NCI-H524 treated with DMSO at 0.1 percent for 48 hours (cell line): ENCODE results near the gene PDZD7.

Experiments used
- DNase-seq: peaks from one replicate; lab custom pipeline; 2025; lab: John Stamatoyannopoulos, UW

The PDZD7 gene

DNA sequence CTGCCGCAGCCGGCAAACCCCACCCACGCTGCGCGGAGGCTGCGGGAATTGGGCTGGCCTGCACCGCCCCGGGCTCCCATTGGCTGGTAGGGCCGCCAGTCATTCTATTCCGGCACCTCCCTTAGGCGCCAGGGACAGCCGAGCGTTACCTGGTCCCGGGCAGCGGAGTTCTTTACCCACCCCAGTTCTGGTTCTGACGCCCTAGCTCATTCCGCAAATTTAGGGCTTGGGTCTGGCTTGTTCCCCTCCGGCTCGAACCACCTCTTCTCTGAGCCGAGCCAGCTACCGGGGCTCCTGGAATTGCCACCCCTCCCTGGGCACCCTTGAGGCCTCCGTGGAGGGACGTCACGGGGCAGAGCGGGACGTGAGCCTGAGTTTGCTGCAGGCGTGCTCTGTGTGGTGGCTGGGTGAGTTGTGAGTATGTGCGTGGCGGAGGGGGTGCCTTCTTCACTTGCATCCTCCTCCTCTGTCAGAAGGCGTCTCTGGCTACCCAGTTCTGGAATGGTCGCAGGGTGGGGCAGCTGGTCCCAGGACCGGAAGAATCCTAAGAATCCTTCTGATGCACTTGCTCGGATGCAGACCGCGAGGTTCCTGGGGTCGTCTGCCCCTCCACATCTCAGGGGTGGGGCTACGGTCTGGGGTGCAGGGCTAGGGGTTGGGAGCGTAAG, at the start of gene PDZD7, which contains the start of gene SFXN3:
Gene PDZD7 (minus strand): TSS at position 2 of the 668 bp plus-strand sequence. CDS start 910 bp downstream, outside the sequence.
Gene SFXN3 (plus strand): TSS at position 107 of the 668 bp plus-strand sequence. CDS start 3,461 bp downstream, outside the sequence.
- peak; percentile 10 for DNase-seq

DNA sequence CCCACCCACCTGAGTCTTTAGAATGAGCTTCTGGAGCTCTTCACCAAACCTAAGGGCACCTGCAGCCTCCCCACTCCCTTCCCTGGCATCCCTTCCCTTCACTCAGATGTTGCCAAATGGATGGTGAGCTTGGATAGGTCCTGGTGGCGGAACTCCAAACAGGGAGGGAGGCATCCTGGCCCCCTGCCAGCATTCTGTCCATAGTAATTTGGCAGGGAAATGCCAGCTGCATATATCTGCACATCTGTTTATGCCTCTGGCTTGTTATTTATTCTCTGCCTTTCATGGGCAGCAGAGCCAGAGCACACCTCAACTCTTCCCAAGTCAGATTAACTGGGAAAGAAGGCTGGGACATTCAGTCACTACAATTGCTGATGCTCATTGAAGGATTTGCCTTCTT, 48.9 kb upstream of the PDZD7 start:
- no peak for DNase-seq

DNA sequence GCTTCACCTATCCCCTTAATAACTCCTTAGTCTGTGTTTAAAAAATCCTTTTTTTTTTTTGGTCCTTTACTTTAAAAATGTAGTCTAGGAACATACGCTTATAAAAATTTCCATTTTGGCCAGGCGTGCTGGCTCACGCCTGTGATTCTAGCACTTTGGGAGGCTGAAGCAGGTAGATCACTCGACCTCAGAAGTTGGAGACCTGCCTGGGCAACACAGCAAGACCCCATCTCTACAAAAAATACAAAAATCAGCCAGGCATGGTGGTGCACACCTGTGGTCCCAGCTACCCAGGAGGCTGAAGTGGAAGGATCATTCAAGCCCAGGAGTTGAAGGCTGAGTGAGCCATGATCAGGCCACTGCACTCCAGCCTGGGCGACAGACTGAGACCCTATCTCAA, 45.7 kb upstream of the PDZD7 start:
- DNase-seq = no peak

DNA sequence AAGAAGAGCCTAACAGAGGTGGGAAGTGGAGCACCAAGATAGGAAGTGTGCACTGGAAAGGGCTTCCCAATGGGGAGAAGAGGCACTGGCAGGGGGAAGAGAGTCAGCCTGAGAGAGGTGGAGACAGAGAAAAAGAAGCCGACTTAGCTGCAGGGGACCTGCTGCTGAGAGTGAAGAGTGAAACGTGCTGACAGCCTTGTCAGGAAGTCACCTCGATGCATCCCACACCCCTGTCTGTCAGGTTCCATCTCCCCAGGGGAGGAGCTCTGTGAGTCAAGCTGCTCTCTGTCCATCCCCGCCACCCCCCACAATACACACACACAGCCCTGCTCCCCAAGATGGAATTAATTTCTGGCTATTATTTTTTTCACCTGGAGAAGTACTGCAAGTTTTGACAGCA, 44.8 kb upstream of the PDZD7 start:
- no peak for DNase-seq

DNA sequence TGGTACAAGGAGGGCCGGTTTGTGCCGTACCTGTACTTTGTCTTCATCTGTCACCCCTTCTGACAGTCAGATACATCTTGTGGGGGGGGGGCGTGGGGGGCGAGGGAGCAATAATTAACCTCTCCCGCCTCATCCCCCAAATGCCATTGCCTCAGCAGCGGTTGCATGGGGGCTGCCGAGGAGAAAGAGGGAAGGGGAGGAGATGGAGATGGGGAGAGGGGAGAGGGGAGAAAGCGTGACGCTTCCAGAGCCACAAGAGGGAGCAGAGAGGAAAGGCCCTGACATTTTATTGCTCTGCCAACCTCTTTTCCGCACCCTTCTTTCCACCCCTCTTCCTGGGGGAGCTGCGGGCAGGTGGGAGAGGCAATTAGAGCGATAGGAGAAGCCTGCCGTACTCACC, 42.7 kb upstream of the PDZD7 start:
- no peak for DNase-seq

DNA sequence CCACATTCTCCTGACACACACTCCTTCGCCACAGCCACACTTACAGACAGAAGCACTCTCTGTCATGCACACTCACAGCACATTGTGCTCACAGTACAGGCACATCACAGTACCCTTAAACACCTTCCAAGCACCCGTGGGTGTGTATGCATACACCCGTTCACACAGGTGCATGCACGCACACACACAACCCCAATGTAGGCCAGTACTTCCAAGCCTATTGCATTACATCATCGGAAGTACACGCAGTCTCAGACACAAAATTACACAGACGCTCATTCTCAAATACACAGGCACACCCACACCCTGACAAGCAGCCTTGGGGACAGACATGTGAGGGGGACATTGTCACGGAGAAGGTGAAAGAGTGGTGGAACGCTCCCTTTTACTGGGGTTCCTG, 42.0 kb upstream of the PDZD7 start:
- DNase-seq = no peak

DNA sequence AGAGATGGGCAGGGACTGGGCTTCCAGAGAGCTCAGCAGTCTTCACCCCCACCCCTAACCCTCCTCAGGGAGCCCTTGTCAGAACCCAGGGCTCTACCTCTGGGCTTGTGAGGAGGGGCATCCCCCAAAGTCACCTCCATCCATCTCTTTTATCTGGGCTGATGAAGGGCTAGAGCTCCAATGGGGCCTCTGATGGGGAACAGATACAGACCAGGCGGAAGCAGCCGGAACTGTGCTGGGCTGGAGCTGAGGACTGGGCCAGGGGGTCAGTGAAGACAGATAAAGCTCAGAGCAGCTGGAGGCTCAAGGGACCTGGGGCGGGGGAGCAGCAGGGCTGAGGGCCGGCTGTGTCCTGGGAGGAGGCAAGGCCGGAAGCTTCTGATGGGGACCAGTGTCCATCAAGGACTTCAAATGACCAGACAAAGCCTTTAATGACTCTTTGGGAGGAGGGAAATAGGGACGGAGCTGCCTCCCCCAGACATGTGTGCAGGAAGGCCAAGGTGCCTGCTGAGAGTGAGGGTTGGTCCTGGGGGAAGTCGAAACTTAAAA, 41.0 kb upstream of the PDZD7 start:
- no peak for DNase-seq

DNA sequence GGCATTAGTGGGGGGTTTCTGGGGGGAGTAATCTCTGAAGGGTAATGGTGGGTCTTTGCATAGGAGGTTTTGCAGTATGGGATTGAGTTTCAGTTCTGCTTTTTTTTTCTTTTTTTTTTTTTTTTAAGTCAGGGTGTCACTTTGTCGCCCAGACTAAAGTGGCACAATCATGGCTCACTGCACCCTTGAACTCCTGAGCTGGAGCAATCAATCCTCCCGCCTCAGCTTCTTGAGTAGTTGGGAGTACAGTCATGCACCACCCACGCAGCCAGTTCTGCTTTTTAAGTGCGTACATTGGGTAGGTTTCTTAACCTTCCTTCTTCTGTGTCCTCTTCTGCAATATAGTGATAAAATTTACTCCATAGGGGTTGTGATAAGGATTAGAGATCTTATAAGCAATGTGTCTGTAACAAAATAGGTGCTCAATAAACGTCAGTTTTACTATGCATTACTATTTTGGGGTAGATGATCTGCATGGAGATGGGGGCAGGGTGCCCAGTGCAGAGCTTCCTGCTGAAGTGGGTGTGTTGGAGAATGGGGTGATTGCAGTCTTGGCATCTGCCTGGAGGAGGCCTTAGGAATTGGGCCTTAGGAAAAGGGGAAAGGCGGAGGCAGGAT, 40.4 kb upstream of the PDZD7 start:
- no peak for DNase-seq

DNA sequence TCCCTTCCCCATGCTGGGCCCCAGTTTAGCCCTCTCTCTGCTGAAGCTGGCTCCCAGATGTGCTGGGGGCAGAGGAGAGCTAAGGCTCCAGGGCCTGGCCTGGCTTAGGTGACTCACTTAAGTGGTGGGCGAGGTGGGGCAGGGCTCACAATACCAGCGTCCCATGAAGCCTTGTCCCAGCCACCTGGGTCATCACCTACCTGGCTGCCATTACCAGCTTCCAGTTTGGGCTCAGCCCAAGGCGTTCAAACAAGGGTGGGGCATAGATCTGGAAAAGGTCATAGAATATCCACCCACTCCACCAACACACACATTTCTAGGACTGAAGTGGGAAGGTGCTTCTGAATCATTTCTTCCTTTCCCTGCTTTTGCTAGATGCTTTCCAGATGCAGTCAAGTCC, 39.2 kb upstream of the PDZD7 start:
- DNase-seq = no peak

DNA sequence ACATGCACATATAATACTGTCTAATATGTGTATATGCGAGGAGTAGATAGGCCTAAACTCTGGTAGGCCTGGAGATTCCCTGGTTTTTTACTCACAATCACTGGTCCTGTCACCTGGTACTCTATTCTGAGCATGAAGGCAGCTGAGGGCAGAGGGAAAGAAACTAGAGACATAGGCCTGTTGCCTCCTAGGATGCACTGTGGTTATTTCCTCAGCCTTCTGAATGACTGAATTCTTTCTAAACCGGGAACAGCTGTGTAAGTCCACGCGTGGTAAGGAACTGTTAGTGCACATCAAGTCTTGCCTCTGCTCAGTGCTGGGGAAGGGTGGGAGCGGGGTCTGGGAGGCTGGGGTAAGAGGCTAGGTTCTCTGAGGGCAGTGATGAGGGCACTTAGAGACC, 38.5 kb upstream of the PDZD7 start:
- DNase-seq = no peak

DNA sequence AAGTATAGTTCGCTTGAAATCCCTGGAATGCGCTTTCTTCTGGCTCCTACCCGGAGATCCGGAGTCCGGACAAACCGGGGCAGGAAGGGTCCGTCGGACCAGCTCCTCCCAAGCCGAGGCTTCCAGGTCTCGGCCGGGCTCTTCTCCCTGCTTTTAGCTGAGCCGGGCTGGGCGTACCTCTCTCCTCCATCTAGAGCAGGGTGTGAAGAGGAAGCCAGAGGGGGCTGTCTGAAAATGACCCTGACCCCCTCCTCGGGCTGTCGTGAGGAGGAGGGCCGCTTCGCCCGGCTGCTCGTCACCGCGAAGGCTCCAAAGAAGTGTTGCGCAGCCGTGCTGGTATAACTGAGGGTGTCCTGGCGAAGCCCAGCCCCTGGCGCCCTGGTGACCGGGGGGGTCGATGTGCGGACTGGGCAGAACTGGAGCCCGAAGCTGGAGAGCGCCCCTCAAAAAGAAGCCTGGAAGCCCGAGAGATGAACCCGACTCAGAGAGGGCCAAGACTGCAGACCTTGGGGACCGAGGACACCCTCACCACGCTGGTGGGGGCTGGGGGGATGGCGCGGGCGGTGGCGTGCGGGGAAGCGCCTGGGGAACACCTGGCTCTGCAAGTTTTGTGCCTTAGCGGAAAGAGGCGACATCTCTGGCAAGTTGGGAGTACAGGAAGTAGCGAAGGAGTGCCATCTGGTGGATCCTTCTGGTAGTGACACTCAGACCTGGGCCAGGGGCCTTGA, 36.6 kb upstream of the PDZD7 start:
- DNase-seq = no peak

DNA sequence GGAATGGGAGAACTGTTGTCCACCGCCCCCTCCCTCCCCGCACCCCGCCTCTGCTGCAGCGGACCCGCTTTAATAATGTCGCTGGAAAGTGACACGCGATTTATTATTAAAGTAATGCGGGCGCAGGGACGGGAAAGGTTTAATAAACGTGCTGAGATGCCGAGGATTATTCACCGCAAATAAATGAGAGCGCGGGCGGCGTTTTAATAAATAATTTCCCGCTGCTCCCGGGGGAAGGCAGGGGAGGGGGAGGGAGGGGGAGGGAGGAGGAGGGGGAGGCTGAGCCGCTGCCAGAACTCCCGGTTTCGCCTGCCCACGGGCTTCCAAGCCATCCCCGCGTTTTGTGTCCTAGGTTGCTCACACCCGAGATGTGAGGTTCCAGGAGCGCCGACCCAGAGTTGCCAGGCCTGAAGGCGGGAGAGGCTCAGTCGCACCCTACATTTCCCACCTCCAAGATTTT, 36.0 kb upstream of the PDZD7 start:
- DNase-seq = no peak

DNA sequence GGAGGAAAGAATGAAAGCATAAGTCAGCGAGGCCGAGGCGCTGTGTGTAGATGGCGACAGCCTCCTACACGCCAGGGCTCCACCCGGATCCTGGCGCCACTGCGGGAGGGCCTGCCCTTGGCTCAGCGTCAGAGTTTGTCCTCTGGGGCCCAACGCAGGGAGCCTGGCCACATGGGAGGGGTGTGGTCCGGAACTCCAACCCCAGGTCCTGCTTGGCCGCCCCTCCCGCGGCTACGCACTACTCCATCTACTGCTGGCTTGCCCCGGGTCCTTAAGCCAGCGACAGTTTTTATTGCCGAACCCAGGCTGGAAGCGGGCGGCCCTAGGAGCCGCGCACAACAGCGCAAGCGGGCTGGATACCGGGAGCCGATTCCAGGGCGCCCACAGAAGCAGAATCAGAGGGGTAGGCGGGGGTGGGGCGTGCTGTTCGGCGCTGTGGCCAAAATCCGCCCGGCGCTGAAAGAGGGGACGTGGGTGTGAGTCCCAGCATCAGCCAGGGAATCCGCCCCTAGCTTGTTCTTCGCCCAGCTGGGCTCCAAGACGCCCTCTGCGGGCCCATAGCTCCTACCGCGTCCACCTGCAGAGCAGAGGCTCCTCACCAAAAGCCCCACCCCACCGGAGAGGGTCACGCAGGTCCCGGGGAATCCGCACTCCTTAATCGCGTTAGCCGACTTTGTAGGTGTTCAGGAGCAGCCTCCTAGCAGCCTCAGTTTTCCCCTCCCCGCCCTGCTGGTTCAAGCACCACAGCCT, 35.4 kb upstream of the PDZD7 start:
- DNase-seq = no peak

DNA sequence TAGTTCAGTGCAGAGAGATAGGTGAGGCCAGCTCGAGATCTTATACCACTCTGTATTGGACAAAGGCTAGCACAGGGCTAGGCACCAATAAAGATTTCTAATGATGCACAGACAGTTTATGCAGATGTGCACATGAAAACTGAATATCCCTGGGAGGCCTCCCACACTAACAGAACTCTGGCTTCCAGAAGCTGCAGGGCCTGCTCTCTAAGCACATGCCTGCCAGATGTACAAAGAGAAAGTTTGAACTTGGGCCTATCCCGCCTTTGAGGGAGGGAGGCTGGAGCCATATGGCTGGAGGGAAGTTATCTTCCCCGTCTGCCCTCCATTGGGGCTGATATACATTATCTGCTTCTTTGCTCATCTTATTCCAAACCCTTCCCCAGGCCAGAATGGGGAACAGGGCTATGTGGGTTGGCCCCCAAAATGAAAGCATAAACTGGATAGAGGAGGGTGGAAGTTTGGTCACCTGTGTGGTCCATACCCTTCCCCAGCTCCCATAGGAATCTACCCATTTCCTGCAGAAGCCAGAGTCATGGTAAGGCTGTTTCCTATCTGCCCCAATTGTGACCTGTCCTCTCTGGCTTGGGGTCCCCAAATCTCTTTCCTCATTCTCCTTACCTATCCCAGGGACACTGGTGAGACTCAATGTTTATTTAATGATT, 34.7 kb upstream of the PDZD7 start:
- DNase-seq = no peak

DNA sequence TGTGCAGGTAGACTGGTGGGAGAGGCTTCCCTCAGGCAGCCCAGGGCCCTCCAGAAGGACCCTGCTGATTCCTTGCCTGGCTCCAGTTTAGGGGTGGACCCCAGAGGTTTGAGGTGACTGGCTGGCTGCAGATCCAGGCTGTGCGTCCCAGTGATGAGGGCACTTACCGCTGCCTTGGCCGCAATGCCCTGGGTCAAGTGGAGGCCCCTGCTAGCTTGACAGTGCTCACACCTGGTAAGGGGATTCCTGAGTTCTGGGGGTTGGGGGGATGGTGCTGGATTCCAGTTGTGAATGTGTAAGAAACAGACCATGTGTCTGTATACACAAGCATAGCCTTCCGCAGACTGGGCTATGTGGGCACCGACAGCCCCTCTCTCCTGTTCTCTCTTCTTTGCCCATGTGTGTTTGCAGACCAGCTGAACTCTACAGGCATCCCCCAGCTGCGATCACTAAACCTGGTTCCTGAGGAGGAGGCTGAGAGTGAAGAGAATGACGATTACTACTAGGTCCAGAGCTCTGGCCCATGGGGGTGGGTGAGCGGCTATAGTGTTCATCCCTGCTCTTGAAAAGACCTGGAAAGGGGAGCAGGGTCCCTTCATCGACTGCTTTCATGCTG, 33.6 kb upstream of the PDZD7 start:
- no peak for DNase-seq

DNA sequence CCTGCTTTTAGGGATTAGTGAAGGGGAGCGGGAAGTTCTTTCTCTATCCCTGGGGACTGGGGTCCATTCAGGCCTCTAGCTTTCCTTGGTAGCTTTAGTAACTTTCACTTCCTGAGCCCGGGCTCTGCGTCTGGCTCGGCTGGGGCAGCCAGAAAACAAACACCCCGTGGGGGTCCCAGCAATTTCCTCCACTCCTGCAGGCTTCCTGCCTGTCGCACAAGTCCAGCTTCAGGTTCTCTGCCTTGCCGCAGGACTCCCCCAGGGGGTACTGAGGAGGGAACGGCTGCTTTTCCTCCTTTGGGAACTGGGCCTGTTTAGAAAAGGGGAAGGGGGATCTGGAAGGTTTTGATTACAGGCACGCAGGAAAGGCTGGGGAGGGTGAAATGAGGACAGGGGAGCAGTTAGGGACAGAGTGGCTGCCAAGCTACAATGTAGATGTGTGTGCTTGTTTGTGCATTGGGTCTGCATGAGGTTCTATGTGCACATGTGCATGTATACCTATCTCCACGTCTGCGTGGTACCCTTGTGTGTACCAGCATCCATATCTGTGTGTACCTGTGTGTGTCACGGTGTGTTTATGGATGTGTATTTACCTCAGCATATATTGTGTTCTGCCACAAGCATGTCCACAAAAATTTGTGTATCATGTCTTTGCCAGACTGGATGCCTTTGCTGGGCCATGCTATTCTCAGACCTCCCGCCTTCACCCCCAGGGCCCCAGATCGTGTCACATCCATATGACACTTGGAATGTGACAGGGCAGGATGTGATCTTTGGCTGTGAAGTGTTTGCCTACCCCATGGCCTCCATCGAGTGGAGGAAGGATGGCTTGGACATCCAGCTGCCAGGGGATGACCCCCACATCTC, 32.9 kb upstream of the PDZD7 start:
- no peak for DNase-seq

DNA sequence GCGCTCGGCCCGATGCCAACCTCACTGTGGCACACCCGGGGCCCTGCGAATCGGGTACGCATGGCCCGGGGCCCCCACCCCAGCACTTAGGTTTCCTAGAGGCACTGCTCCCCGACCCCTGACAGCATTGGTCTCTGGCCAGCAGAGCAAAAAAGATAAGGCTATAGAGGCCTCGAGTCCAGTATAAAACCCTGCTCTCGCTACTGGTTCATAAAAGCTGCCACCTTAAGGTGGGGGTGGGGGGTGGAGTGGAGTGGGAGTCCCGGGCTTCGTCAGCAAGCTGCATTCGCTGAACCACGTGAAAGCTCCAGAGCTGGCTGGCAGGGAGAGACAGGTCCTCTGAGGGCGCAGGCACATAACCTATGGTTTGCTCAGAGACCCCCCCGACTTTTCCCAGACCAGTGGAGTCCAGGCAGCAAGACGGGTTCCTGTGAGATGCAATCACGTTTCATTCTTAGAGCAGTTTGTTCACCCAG, 32.2 kb upstream of the PDZD7 start:
- no peak for DNase-seq

DNA sequence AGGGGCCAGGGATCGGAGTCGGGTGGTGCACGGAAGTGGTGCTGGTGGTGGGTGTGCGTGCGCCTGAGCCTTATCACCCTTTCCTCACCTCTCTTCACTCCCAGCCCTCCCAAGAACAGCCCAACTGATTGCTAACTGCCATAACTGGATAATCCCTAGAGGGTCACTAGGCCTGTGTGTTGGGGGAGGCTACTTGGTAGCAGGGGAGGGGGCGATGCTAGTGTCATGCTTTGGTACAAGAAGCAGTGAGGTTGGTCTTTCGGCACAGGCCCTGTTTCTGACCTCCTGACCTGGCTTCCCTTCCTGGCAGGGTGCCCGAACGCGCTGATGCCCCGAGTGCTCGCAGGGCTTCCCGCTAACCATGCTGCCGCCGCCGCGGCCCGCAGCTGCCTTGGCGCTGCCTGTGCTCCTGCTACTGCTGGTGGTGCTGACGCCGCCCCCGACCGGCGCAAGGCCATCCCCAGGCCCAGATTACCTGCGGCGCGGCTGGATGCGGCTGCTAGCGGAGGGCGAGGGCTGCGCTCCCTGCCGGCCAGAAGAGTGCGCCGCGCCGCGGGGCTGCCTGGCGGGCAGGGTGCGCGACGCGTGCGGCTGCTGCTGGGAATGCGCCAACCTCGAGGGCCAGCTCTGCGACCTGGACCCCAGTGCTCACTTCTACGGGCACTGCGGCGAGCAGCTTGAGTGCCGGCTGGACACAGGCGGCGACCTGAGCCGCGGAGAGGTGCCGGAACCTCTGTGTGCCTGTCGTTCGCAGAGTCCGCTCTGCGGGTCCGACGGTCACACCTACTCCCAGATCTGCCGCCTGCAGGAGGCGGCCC, 31.5 kb upstream of the PDZD7 start:
- DNase-seq = no peak

DNA sequence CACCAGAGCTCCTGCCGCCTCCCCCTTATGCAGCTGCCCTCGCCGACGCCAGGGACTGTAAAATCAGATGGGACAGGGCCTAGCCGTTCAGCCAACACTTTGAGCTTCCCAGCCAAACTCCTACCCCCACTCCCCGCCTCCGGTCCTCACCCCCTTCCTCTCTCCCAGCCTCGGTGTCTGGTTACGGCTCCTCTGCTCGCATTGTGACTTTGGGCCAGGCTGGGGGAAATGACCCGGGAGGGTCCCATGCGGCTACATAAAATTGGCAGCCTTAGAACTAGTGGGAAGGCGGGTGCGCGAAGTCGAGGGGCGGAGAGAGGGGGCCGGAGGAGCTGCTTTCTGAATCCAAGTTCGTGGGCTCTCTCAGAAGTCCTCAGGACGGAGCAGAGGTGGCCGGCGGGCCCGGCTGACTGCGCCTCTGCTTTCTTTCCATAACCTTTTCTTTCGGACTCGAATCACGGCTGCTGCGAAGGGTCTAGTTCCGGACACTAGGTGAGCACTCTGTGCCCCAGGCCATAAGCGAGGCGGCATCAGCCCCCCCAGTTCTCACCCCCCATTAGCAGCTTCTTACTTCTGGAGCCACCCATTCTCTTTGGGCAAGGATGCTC, 30.8 kb upstream of the PDZD7 start, which contains the start of gene KAZALD1:
Gene KAZALD1 (plus strand): TSS at position 366 of the 608 bp plus-strand sequence. CDS start 604 bp downstream, outside the sequence.
- DNase-seq = no peak
